Measurements from ENCODE around the gene ING1.

DNA sequence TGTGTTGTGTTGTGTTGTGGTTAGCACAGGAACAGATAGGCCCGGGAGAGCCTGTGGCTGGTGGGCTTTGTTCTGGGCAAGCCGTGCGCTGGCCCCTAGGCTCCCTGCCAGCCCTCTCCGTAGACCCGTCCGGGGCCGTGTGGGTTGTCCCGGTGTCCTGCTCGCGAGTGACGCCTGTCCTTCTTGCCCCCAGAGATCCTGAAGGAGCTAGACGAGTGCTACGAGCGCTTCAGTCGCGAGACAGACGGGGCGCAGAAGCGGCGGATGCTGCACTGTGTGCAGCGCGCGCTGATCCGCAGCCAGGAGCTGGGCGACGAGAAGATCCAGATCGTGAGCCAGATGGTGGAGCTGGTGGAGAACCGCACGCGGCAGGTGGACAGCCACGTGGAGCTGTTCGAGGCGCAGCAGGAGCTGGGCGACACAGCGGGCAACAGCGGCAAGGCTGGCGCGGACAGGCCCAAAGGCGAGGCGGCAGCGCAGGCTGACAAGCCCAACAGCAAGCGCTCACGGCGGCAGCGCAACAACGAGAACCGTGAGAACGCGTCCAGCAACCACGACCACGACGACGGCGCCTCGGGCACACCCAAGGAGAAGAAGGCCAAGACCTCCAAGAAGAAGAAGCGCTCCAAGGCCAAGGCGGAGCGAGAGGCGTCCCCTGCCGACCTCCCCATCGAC, 5.7 kb downstream of the ING1 start:
- TF ChIP-seq, protein P1, sequence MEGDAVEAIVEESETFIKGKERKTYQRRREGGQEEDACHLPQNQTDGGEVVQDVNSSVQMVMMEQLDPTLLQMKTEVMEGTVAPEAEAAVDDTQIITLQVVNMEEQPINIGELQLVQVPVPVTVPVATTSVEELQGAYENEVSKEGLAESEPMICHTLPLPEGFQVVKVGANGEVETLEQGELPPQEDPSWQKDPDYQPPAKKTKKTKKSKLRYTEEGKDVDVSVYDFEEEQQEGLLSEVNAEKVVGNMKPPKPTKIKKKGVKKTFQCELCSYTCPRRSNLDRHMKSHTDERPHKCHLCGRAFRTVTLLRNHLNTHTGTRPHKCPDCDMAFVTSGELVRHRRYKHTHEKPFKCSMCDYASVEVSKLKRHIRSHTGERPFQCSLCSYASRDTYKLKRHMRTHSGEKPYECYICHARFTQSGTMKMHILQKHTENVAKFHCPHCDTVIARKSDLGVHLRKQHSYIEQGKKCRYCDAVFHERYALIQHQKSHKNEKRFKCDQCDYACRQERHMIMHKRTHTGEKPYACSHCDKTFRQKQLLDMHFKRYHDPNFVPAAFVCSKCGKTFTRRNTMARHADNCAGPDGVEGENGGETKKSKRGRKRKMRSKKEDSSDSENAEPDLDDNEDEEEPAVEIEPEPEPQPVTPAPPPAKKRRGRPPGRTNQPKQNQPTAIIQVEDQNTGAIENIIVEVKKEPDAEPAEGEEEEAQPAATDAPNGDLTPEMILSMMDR (conservative IDR thresholded peaks at IDR 0.05; ENCODE audit: low read depth, low read length), result no peak
- TF ChIP-seq EZH2 (IDR thresholded peaks at IDR 0.05; ENCODE audit: borderline replicate concordance, low read depth, low read length, poor library complexity, severe bottlenecking), result no peak
